ENCODE data around the gene TSPAN8.
"Not testable (repeated sequence)": the region's sequence is repeated elsewhere in the genome, so short reads cannot be mapped to it uniquely, and the experiment has no call there.

The TSPAN8 gene

DNA sequence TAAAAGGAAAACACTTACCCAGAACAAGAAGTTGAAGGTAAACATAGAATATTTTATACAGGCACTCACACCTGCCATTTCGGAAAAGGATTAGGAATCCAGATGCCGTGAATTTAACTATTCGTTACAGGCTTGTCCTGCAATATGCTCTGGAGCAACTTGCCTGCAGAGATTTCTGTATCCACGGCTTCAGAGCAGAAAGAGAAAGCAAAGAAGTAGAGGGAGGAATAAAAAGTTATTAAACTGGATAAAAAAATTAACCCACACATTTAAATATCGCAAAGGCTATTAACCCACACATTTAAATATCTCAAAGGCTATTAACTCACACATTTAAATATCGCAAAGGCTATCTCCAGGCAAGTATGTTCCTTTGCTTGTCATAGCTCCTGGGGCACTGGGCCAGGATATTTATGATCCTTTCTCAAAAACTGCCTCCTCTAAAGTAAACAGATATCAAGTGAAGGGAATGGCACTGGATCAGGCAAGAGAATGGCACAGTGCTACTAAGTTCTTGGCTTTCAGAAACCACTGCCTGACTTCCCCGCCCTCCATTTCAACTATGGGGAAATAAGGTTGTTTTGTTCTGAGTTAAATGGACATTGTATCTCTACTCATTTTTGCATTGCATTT is at the start of gene TSPAN8:
TSPAN8 (minus strand) TSS at position 399 of the 633 bp plus-strand sequence; CDS start at position 78, 321 bp downstream.
- no peak for DNase-seq

DNA sequence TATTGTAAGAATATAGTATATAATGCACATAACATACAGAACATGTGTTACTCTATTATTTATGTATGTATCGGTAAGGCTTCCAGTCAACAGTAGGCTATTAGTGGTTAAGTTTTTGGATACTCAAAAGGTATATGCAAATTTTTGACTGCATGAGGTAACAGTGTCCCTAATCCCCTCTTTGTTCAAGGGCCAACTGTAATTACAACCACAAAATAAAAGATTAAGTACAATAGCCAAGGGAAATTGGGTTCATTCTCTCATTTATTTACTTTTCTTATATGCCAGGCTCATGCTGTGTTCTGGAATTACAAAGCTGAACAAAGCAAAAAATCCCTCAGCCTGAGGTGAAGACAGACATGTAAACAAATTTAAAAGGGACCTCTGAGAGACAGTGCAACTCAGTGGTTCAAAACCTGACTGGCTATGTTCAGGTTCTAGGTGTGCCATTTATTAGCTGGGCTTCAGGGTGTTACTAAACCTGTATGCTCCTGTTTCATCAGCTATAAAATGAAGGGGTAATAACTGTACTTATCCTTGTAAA is 43.4 kb upstream of the TSPAN8 start:
- no peak for DNase-seq

DNA sequence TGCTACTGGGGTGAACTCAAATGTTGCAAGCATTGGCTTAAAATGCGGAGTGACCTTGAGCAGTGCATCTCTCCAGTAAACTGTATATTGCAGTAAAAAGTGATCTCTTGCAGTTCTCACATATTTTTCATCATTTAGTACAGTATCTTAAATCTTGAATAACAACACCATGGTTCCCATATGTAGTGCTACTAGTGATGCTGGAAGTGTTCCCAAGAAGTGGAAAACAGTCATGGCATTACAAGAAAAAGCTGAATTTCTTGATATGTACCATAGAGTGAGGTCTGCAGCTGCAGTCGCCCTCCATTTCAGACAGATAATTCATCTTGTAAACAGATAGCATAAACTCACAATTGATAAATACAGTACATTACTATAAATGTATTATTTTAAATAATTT is 42.9 kb upstream of the TSPAN8 start:
- DNase-seq, result no peak

DNA sequence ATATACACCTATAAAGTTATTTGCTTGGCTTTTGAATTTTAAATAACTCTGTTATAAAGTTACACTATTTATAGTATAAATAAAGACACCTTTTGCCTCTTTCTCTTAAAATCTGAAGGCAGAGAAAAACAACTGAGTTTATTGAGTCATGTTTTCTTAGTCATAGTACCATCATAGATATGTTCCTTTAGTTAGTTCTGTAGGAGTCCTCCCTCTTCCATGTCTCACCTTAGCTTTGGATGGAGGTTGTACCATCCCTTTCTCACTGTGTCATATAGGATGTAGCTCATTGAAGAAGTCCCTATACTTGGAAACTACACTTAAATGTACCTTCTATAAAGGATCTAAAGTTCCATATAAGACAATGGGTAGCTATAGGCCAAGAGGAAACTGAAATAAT is 39.7 kb upstream of the TSPAN8 start:
- no peak for DNase-seq

DNA sequence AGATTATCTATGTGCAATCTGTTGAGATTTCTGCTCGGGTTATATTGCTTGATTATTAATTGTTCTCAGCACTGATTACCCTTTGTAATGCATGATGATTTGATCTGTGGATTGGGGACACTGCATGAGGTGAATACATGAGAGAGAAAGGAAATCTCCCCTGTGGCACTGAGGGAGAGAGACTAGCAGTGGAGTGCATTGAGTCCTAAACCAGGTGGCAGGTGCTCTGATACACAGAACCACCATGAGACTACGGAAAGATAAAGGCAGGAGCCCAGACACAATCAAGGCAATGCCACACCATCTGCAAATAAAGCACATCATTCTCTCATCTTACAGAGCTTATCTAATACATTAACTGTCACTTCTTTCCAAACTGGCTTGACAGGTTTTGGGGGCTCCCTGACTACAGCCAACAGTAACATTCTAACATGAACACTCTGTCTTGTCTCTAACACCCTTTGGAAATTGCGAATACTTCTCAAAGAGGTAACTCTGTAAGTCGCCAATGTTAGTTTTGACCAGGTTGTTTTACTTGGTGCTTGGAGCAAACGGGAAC is 37.6 kb upstream of the TSPAN8 start:
- DNase-seq, result no peak

DNA sequence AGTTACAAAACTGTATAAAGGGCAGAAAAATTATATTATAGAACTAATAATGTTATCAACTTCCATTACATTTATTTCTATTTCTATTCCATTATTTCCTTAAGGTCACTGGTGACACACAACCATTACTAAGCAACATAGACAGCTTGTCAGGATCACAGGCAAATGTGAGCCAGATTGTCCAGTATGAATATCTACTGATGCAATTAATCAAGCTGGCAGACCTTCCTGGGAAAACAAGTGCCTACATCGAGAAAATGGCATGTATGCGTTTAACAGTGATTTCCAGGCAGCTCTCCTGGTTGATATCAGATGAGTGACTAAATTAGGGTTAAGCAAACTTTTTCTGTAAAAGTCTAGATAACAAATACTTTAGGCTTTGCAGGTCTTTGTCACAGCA is 36.9 kb upstream of the TSPAN8 start:
- no peak for DNase-seq

DNA sequence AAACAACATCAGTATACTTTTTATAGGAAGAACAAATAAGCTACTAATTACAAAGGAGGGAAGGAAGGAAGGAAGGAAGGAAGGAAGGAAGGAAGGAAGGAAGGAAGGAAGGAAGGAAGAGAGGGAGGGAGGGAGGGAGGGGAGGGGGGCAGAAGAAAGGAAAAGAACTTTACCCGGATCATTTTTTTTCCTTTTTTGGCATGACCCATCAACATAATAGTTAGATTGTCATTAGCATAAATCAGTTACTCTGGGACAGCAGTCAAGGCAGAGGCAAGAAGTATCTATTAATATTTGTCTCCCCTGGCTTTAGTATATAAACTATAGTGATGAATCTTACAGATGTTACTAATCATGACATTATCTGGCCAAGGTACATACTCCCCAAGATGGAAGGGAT is 35.2 kb upstream of the TSPAN8 start:
- no peak for DNase-seq

DNA sequence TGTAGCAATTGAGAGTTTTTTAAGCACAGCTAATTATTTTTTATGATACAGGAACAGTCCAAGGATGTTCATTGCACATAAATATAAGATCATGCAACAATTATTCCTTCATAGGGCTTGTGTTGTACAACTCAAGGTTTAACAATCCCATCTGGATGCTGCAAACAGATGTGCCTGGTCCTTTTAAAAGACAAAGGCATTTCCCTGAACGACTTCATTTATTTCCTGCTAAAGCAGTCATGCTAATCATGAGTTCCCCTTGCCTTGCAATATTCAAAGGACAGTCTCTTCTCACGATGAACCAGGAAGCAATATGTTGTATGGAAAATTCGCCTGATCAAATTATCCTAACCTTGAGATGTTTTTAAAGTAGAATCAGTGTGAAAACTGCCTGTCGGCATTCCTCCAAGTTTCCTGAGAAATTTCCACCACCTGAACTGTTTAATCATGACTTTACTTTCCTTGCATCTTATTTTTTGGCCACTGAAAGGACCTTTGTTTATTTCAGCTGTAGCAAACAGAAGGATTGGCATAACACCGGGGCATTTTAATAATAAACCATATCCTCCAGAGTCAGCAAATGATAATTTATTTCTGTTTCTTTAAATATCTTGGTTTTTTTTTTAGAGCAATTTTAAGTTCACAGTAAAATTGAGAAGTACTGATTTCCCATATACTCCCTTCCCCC is 33.9 kb upstream of the TSPAN8 start:
- DNase-seq, result no peak

DNA sequence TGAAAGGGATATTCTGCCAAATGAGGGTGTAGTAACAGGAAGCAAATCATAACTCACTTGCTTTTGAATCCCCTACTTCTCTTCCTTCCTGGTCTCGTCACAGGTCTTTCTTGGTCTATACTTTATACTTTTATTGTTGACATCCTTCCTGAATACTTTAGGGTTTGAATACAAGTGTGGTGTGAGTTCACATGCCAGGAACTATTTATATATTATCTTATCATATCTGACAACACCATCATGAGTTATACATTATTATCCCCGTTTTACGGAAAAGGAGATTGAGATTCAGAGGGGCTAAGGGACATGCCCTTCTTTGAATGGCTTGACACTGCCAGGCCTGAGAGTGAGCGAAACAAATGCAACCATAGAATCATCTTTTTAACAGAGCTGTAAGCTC is 33.0 kb upstream of the TSPAN8 start:
- no peak for DNase-seq

DNA sequence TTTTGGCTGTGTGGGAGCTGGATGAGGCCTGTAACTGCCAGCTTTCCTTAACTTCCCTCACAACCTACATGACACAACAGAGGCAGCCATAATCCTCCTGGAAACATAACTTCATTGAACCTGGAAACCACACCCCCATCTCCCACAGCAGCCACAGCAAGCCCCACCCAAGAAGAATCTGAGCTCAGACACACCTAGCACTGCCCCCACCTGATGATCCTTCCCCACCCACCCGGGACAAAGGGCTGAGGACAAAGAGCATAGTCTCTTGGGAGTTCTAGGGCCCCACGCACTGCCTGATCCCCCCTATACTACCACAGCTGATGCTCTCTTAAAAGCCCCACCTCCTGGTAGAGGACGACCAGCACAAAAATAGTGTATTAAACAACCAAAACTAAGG is 29.6 kb upstream of the TSPAN8 start:
- no peak for DNase-seq

DNA sequence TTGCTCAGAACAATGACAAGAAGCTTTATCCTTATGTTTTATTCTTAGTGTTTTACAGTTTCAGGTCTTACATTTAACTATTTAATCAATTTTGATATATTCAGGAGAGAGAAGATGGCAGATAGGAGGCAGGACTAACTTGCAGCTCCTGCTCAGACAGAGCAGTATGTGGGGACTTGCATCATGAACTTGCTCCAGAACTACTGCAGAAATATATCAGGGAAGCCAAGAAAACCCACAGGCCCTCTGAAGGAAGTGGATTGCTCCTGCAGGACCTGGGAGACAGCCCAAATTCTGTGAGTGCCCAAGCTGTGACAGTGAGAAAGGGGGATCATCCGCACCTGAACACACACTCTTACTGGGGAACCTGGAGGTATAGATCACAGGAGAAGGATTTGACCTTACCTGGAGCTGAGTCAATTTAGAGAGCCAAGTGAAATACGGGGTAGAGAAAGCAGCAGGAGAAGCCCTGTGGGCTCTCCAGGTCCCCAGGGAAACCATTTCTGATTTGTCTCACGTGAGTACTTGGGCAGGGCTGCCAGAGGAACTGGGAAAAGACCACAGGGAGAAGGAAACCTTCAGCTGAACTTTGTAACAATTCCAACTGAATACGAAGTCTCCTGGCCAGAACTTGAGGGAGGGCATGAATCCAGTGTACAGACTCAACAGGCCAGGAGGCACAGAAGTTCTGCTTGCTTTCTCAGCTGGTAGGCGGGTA is 28.9 kb upstream of the TSPAN8 start:
- no peak for DNase-seq

DNA sequence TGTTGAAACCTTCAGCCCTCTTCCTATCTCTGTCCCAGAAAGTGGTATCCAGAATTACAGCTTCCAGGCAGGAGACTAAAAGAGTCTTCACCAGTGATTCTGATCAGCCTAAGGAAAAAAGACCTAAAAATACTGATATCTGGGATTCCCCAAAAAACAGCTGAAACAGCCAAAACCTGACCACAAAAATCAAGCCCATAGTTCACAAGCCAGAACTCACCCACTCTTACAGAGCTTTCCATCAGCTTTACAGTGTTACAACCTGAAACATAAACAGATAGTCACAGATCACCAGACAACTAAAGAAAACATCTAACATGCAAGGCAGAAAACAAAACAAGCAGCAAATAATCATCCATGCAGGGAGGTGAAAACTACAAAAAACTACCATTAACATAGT is 26.0 kb upstream of the TSPAN8 start:
- no peak for DNase-seq

DNA sequence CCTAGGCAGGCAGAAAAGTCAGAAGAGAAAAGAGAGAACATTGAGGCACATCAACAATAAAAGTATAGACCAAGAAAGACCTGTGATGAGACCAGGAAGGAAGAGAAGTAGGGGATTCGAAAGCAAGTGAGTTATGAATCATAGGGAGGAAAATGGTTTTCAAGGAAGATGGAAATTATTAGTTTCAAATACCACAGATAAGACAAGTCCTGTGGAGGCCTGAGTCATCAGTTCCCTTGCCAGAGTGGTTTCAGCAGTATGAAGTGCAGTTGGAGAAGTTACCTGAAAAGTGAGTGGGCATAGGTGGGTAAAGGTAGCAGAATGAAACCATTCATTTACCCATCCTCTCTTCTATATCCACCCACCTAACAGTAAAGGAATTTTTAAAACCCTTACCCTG is 25.2 kb upstream of the TSPAN8 start:
- DNase-seq, result no peak

DNA sequence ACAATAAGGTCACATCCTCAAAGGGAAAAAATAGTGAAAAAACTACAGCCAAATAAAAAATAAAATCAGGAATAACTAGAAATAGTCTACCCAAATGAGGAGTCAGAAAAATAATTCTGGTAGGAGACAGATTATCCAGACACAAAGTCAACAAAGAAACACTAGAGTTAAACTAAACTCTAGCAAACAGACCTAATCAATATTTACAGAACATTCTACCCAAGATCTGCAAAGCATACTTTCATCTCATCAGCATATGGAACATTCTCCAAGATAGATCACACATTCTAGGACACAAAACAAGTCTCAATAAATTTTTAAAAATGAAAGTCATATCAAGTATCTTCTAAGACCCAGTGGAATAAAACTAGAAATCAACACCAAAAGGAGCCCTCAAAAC is 20.4 kb upstream of the TSPAN8 start:
- DNase-seq, result no peak

DNA sequence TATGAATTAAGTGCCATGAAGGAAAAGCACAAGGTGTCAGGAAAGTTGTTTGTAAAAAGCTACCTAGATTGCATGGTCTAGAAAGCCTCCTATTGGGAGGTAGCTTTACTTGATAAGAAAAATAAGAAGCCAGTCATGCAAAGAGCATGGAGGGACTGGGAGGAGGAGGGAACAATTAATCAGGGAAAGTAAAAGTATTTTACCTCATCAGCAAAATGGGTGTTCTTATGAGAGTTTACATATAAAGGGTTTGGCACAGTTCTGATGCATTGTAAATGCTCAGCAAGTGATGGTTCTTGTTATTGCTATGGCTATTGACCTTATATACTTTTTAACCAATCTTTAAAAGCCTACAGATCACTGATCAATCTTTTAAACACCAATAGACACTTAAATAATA is 17.0 kb upstream of the TSPAN8 start:
- DNase-seq, result no peak

DNA sequence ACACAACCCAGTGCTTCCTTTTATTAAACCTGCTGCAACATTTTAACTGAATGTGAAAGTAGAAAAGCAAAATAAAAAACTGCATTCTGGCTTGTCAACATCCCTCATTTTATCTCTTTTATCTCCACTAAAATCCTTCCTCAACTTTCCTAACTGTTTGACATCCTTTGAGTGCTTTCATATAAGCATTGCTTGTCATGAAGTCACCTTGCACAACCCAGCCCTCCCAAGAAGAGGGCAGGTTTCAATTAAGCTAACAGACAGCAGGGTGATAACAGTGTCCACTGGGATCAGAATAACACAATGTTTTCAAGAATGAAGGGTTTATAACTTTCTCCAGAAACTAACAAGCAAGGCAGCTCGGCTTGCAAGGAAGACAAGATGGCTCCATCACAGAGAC is 16.3 kb upstream of the TSPAN8 start:
- DNase-seq, result no peak

DNA sequence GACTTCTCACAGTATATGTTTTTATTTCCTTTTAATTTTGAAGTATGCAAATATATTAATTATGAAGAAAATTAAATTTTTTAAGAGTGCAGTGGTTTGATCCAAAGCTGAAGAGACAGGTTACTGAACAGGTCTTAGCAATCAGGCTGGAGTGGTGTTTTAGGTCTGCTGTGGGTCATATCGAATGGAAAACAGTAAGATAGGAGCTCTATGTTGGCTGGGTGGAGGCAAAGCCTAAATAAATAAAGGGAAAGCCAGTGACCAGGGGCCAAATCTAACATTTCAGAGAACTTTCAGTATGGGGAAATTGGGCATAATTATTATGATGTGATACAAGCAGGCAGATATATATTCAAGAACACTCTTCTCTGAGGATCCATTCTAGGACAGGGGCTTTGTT is 12.7 kb upstream of the TSPAN8 start:
- no peak for DNase-seq

DNA sequence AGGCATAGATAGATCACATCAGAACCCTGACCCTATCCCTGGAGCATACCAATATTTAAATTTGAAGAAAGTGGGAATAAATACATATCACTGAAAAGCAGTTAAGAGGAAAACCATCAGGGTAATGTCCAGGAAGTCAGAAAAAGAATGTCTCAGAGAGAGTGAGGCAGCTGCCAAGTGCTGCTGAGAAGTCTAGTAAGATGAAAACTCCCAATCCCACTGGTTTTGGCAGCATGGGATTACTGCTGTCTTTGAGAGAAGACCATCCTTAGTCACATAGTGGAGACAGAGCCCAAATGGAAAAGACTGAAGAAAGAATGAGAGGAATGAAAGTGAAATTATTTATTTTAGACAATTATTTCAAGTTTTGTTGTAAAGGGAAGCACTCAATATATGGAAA is 11.5 kb upstream of the TSPAN8 start:
- no peak for DNase-seq

DNA sequence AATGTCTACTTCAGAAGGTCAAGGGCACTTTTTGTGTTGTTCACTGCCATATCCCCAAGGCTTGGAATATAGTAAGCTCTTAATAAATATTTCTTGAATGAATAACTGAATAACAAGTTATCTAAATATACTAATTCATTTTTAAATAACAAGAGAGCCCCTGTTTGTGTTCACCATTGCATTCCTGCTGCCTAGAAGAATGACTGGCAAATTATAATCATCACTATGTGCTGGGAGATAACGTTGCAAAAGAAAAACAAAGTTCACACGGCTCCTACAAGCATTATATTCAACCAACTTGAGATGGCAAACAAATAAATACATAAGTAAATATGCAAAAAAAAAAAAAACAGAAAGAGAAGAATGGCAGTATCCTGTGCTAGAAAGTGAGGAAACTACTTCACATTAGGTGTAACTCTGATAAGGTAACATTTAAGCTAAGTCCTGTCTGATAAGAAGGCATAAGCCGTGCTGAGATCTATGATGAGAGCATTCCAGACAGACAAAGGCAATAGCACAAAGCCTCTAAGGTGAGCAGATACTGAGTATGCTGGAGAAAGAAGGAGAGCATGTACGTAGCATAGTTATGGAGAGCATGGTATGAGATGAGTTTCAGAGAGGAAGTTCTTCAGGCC is 9.2 kb upstream of the TSPAN8 start:
- DNase-seq, result no peak

DNA sequence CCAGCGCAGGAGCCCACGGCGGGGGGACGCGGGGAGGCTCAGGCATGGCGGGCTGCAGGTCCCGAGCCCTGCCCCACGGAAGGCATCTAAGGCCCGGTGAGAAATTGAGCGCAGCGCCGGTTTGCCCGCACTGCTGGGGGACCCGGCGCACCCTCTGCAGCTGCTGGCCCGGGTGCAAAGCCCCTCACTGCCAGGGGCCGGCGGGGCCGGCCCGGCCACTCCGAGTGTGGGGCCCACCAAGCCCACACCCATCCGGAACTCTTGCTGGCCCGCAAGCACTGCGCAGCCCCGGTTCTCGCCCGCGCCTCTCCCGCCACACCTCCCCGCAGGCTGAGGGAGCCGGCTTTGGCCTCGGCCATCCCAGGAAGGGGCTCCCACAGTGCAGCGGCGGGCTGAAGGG is 8.5 kb upstream of the TSPAN8 start:
- no peak for DNase-seq

DNA sequence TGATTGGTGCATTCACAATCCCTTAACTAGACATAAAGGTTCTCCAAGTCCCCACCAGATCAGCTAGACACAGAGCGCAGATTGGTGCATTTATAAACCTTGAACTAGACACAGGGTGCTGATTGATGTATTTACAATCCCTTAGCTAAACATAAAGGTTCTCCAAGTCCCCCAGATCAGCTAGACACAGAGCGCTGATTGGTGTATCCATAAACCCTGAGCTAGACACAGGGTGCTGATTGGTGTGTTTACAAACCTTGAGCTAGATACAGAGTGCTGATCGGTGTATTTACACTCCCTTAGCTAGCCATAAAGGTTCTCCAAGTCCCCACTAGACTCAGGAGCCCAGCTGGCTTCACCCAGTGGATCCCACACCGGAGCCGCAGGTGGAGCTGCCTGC is 8.0 kb upstream of the TSPAN8 start:
- not testable (repeated sequence) for DNase-seq

DNA sequence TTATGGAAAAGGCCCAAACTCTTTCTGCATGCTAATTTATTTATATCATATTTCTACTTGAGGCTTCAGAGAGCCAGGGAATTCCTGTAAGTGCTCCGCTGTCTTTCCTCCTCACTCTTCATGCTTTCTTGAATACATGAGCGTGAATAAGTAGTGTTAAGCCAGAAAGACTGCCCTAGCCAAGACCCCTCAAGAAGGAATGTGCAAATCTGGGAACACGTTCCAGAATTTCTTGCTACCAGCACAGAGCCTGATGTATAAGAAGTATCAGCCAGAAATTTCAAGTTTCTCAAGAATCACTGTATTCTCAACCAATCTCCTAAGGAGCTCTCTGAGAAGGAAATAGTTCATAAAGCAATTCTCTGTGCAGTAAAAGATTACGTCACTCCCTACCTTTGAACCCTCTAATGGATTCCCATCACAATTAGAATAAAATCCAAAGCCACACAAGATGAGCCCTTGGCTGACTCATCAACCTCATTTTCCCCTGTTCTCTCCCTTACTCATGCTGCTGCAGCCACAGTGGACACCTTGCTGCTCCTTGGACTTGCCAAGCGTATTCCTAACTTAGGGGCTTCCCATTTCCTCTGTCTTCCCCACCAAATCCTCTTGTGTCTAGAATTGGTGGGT is 6.9 kb upstream of the TSPAN8 start:
- DNase-seq, result no peak

DNA sequence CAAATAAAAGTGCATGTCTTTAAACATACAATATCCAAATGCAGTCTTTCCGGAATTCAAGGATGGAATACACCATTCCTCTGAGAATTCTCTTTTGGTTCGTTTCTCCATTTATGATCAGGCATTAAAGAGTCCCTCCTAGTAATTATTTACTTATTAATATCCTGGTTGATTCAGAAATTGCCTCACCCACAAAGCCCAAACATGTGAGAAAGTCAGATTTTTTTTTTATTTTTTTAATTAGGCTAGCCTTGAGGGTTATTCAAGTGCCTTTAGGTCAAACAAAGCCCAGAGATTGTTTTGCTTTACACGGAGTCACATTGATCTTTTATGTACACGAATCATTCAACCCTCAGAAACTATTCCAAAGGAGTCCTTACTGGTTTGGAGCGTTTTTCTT is 6.4 kb upstream of the TSPAN8 start:
- DNase-seq, result no peak

Measured in KG1 (cell line).